Amniotic epithelial cell (primary cell): ENCODE measurements around the gene NRIP1.

Experiments used
- DNase-seq: peaks from one replicate; pipeline ENCODE4 v3.0.0-alpha.2; 2010; ENCODE audit warnings: low read depth

Gene NRIP1

DNA sequence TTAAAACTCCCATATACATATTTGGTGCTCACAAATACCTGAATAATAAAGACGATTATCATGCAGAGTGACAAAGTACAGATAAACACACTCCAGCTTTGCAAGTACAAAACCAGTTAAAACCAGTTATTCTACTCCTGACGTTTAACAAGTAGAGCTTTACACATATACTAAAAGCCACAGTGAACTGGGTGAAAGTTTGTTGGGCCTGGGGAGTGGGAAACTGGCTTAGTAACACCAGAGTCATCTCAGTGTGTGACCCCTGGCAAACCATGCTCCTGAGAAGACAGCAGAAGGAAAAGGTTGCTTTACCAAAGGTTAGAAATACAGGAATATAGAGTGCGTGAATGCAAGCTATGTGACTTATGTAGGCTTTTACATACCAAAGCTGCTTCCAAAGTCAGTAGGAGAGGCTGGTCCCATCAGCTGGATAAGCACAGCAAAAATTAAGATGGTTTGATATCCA, 148.1 kb downstream of the NRIP1 start:
- peak; percentile 61 for DNase-seq

DNA sequence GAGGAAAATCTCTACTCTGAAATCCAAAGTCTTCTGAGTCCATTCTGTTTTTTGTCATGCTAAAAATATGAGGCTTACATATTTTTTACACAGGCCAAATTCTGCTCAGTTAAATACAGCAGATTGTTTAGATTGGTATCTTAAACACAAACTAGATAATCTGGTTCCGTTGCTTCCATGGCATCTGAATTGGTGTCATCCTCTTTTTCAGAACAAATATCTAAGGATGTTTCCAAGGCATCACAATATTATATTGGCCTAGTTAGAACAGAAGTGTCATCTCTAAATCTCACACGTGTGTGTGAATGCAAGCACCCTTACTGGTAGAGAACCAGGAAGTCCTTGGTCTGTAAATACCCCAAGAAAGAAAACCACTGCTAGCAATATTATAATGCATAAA, 151.2 kb downstream of the NRIP1 start:
- DNase-seq: no peak

DNA sequence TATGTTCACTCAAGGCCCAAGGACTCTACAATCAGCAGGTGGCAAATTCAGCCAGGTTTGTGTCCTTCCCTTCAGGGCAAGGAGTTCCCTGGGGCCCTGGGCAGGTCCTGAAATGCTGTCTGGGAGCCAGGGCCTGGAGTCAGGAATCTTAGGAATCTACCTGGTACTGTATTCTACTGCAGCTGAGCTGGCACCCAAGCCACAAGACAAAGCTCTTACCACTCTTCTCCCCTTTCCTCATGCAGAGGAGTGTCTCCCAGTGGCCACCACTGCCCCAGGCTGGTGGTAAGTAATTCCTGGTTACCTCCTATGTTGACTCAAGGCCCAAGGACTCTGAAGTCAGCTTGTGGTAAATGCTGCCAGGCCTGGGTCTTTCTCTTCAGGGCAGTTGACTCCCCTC, 153.4 kb downstream of the NRIP1 start:
- DNase-seq: no peak
